GM13976 (cell line): ENCODE measurements around the gene IARS1.
A peak's percentile ranks its signal among the peaks of the same experiment; 100 is the strongest.

Experiments used
- DNase-seq: peaks from one replicate; pipeline ENCODE4 v3.0.0; 2012; ENCODE audit warnings: low spot score
- CTCF ChIP-seq: IDR thresholded peaks from 2 replicates; pipeline ENCODE4 v1.5.1; 2012; ENCODE audit warnings: borderline replicate concordance, mild to moderate bottlenecking; ENCODE audit not compliant: insufficient read depth; ENCODE audit errors: extremely low read depth, missing control alignments, control extremely low read depth
- in situ Hi-C: fragments of 300-500 bp; cut with MboI; formaldehyde crosslinking; loops from one replicate; pipeline ENCODE4 v1.12.0; 2022; ENCODE audit warnings: low sequenced_read_pairs, mixed read lengths, inconsistent platforms; ENCODE audit not compliant: unreplicated experiment

The IARS1 gene

GRCh38 chr9:92327283-92327850, 33.9 kb upstream of the IARS1 start:
- in situ Hi-C loops: no loop called here

DNA sequence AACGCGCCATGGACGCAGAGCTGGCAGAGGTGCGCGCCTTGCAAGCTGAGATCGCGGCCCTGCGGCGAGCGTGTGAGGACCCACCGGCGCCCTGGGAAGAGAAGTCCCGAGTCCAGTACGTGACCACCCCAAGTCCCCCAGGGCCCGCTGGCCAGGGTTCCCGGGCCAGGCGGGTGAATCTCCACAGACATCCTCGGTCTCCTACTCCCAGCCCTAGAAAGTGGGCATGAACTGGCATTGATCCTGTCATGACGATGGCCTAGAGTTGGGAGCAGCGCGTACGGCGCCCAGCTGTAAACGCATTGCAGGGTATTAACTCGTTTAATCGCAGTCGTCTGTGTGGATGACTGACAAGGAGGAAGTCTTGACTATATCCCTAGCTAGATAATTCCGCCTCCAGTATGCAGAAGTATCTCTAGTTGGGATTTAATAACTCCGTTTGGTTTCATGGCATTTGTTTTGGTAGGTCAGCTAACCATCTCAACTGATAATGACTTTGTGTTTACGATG, 32.5 kb upstream of the IARS1 start:
- no peak for TF ChIP-seq CTCF
- in situ Hi-C loops: no loop called here
- DNase-seq: peak; percentile 42

More at GRCh38 chr9:92327283-92327850, 33.9 kb upstream of the IARS1 start:
- DNase-seq: no peak
- no peak for TF ChIP-seq CTCF

GRCh38 chr9:92325269-92325990, 31.9 kb upstream of the IARS1 start, which contains the start of the genes CENPP and NOL8:
Gene CENPP, plus strand, starts transcription at chr9:92325953.
Gene NOL8, minus strand, starts transcription at chr9:92325350. Its CDS starts 1,189 bp downstream, at chr9:92324161.
- TF ChIP-seq CTCF: no peak
- peak; percentile 90 for DNase-seq

GRCh38 chr9:92324889-92325268, 31.4 kb upstream of the IARS1 start:
- no peak for DNase-seq
- no peak for TF ChIP-seq CTCF
- in situ Hi-C loops: no loop called here

More at GRCh38 chr9:92325269-92325990, 31.9 kb upstream of the IARS1 start, which contains the start of the genes CENPP and NOL8:
- in situ Hi-C loops: no loop called here

GRCh38 chr9:92324431-92324830, 30.9 kb upstream of the IARS1 start:
- TF ChIP-seq CTCF: no peak
- DNase-seq: no peak
- in situ Hi-C loops: no loop called here

DNA sequence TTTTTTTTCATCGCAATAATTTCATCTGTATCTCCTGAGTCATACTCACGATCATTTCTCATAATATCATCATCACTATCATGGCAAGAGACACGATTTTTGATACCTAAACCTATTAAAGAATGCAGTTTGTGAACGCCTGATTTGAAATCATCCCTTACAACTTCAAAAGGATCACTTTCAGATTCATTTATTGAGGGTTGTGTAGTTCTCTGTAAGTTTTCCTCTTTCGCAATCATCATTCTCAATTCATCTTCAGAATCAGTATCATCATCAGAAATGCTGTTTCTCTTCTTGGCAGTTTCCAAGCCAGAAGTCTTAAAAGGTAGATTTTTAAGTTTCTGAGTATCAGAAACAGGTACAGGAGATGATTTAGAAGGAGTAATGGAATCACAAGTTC, 22.0 kb upstream of the IARS1 start:
- in situ Hi-C loops: no loop called here
- TF ChIP-seq CTCF: no peak
- DNase-seq: no peak

- in situ Hi-C loops: no loop called here
- no peak for DNase-seq
- no peak for TF ChIP-seq CTCF
These were observed 20.1 kb upstream of the IARS1 start for GRCh38 chr9:92313624-92314012.
